ENCODE data around the gene TUBGCP3. TPM values are rescaled to one million over a fixed set of nuclear protein-coding genes. Genes with fewer than 3 reads are reported as not detected.
A peak's percentile ranks its signal among the peaks of the same experiment; 100 is the strongest.

TUBGCP3 gene
- total RNA-seq, 4 donors from 2014 or later = 21.9 to 60.9 (median 32.0) TPM

DNA sequence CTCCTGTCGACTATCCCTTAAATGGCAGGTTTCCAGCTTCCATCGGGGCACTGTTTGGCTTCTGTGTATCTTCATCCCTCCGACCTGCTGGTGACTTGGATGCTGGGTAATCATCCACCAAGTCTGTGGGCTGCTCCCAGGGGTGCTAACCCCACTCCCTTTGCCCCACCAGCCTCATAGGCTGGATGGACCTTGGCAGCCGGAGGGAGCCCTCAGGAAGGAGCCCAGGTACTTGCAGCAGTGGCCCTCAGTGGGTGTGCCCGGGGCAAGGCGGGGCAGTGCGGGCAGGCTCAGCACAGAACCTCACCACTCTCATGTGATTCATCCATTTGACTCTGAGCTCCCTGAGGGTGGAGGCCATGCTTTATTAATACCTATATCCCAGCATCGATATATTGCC is 27.4 kb upstream of the TUBGCP3 start:
- Histone ChIP-seq H3K36me3 (no peaks in the 10 kb centered on the region), H3K9me3 (no peaks in the 10 kb centered on the region), H3K27me3 (peaks cover 7% of the 10 kb centered on the region), H3K4me3 (no peak overlapping the region), H3K27ac (no peak overlapping the region), H3K4me1 (no peaks in the 10 kb centered on the region)
- 84% methylated on average over 8 of the region's 8 CpGs for WGBS
- no peak for TF ChIP-seq POLR2A (IDR thresholded peaks at IDR 0.05)
- TF ChIP-seq, protein P1, sequence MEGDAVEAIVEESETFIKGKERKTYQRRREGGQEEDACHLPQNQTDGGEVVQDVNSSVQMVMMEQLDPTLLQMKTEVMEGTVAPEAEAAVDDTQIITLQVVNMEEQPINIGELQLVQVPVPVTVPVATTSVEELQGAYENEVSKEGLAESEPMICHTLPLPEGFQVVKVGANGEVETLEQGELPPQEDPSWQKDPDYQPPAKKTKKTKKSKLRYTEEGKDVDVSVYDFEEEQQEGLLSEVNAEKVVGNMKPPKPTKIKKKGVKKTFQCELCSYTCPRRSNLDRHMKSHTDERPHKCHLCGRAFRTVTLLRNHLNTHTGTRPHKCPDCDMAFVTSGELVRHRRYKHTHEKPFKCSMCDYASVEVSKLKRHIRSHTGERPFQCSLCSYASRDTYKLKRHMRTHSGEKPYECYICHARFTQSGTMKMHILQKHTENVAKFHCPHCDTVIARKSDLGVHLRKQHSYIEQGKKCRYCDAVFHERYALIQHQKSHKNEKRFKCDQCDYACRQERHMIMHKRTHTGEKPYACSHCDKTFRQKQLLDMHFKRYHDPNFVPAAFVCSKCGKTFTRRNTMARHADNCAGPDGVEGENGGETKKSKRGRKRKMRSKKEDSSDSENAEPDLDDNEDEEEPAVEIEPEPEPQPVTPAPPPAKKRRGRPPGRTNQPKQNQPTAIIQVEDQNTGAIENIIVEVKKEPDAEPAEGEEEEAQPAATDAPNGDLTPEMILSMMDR (IDR thresholded peaks at IDR 0.05) = no peak
- TF ChIP-seq POLR2AphosphoS5 (IDR thresholded peaks at IDR 0.05) = no peak
- no peak for TF ChIP-seq EP300 (IDR thresholded peaks at IDR 0.05)
- DNase-seq (ENCODE audit: low spot score in 2 of 2) = no peak

DNA sequence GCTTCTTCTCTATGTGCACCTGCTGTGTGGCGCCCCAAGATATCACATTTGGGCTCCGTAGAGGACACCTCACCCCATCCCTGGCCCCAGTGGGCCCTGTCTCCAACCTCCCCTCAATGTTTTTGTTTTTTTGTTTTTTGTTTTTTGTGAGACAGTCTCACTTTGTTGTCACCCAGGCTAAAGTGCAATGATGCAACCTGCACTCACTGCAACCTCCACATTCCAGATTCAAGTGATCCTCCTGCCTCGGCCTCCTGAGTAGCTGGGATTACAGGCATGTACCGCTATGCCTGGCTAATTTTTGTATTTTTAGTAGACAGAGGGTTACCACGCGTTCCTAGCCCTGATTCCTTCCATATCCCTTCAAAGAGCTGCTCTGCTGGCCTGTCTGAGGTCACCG is 26.9 kb upstream of the TUBGCP3 start:
- Histone ChIP-seq H3K4me3 (no peak overlapping the region), H3K36me3 (no peaks in the 10 kb centered on the region), H3K9me3 (no peaks in the 10 kb centered on the region), H3K27me3 (peaks cover 7% of the 10 kb centered on the region), H3K27ac (no peak overlapping the region), H3K4me1 (no peaks in the 10 kb centered on the region)
- WGBS = 96% methylated on average over 7 of the region's 7 CpGs
- DNase-seq (ENCODE audit: low spot score in 2 of 2) = no peak
- TF ChIP-seq EP300 (IDR thresholded peaks at IDR 0.05) = no peak
- TF ChIP-seq POLR2A (IDR thresholded peaks at IDR 0.05) = no peak
- TF ChIP-seq, protein P1 (IDR thresholded peaks at IDR 0.05) = no peak
- no peak for TF ChIP-seq POLR2AphosphoS5 (IDR thresholded peaks at IDR 0.05)

DNA sequence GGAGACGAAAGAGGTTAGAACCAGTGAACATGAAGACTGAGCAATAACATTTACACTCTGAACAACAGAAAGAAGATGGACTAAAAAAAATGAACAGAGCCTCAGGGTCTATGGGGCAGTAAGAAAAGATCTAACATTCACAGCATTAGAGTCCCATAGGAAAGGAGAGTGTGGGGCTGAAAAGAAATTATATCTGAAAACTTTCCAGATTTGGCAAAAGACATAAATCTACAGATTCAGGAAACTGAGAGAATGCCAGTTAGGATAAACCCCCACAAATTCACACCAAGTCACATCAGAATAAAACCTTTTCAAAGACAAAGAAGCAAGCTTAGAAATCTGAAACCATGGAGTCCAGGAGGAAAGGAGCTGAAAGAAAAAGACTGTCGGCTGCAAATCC is 20.3 kb upstream of the TUBGCP3 start:
- WGBS = 87% methylated on average over 2 of the region's 2 CpGs
- Histone ChIP-seq H3K36me3 (no peaks in the 10 kb centered on the region), H3K4me1 (peaks cover 6% of the 10 kb centered on the region), H3K4me3 (no peak overlapping the region), H3K9me3 (no peaks in the 10 kb centered on the region), H3K27me3 (no peaks in the 10 kb centered on the region), H3K27ac (no peak overlapping the region)
- DNase-seq (ENCODE audit: low spot score in 2 of 2) = no peak
- no peak for TF ChIP-seq POLR2A (IDR thresholded peaks at IDR 0.05)
- TF ChIP-seq, protein P1 (IDR thresholded peaks at IDR 0.05) = no peak
- TF ChIP-seq POLR2AphosphoS5 (IDR thresholded peaks at IDR 0.05) = no peak
- TF ChIP-seq EP300 (IDR thresholded peaks at IDR 0.05) = no peak

DNA sequence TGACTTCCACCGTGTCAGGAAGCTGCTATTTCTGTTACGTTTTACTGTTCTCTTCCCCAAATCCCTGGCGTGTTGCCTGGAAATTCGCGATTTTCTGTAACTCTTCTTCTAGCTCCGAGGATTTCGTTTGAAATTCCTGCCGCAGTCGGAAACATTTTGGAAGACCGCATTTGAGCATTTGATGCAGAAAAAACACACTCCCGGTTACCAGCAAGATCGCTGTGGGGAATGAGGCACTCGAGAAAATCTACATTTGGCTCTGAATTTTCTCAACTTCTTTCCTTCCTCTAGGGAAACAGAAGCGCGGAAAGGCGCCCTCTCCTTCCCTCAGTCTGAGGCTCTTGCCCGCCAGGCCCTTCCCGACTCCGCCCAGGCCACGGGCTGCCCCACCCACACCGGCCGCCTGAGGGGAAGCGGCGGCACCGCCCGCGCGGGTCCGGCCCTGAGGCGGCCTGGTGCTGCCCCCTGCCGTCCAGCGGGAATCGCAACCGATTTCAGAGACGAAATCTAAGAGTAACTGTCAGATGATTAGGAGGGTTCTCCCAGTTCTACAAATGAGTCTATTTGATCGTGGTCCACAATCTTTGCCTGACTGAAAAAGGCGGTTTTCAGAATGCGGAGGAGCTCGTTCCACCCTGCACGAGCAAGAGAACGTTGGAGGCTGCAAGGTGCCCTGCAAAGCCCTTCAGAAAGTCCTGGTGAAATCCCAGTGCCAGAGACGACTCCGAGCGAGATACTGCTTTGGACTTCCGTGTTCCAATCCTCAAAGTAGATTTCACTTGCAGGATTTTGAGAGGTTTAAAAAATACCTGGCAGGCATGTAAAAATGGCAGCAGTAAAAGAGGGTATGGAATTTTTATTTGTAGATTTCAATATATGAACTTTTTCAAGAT is 18.4 kb upstream of the TUBGCP3 start:
- peak; percentile 94 for DNase-seq (ENCODE audit: low spot score in 2 of 2)
- no peak for TF ChIP-seq POLR2AphosphoS5 (IDR thresholded peaks at IDR 0.05)
- TF ChIP-seq, protein P1 (IDR thresholded peaks at IDR 0.05) = peak; percentile 77 to 90
- H3K27ac ChIP-seq = no peak overlapping the region
- H3K36me3 ChIP-seq = no peaks in the 10 kb centered on the region
- no peaks in the 10 kb centered on the region for H3K9me3 ChIP-seq
- 4% methylated on average over 27 of the region's 45 CpGs for WGBS
- H3K4me1 ChIP-seq = peaks cover 6% of the 10 kb centered on the region
- H3K27me3 ChIP-seq = no peaks in the 10 kb centered on the region
- peak overlapping the region; percentile 47 for H3K4me3 ChIP-seq

DNA sequence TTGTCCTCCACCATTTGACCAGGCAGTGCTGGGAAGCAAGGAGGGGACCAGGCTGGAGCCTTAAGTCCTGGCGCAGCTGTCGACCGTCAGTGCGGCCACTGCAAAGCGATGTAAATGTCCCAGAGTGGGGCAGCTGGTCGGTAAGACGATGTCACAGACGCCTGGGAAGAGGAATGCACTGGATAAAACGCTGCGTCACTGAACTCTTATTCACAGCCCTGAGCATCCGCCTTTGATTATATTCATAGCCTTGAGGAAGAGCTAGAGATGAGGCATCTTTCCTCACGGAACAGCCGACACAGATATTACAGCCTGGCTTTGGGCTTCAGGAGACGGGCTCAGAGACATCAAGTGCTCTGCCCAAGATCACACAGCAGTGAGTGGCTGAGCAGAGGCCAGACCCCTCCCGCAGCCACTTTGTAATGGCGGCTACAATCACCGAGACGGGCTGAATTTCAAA is 17.6 kb upstream of the TUBGCP3 start:
- WGBS = 62% methylated on average over 15 of the region's 18 CpGs
- Histone ChIP-seq H3K4me3 (peak overlapping the region; percentile 47), H3K27me3 (no peaks in the 10 kb centered on the region), H3K9me3 (no peaks in the 10 kb centered on the region), H3K4me1 (peaks cover 6% of the 10 kb centered on the region), H3K36me3 (no peaks in the 10 kb centered on the region), H3K27ac (no peak overlapping the region)
- DNase-seq (ENCODE audit: low spot score in 2 of 2) = no peak
- TF ChIP-seq POLR2A (IDR thresholded peaks at IDR 0.05) (no peak), POLR2AphosphoS5 (IDR thresholded peaks at IDR 0.05) (no peak), EP300 (IDR thresholded peaks at IDR 0.05) (no peak)
- TF ChIP-seq, protein P1 (IDR thresholded peaks at IDR 0.05) = no peak
